ENCODE results near the gene ARHGEF10L.

ARHGEF10L gene

GRCh38 chr1:17687145-17687544 lies 147.6 kb downstream of the ARHGEF10L start:
- DNase-seq, result no peak

GRCh38 chr1:17688217-17688810 lies 148.8 kb downstream of the ARHGEF10L start:
- DNase-seq, result no peak

GRCh38 chr1:17689011-17689410 lies 149.5 kb downstream of the ARHGEF10L start:
- no peak for DNase-seq

- DNase-seq, result no peak
These were observed 151.6 kb downstream of the ARHGEF10L start for GRCh38 chr1:17690906-17691634.

- no peak for DNase-seq
These were observed 153.1 kb downstream of the ARHGEF10L start for GRCh38 chr1:17692645-17693044.

GRCh38 chr1:17696417-17697301 lies 157.2 kb downstream of the ARHGEF10L start:
- no peak for DNase-seq

- DNase-seq, result no peak
These were observed 158.0 kb downstream of the ARHGEF10L start for GRCh38 chr1:17697458-17697857.

GRCh38 chr1:17699581-17699980 lies 160.1 kb downstream of the ARHGEF10L start:
- DNase-seq, result no peak

GRCh38 chr1:17700945-17701810 lies 161.7 kb downstream of the ARHGEF10L start:
- DNase-seq, result no peak

- DNase-seq, result no peak
These were observed 164.7 kb downstream of the ARHGEF10L start for GRCh38 chr1:17704176-17704575.

GRCh38 chr1:17706445-17706844 lies 166.9 kb downstream of the ARHGEF10L start:
- no peak for DNase-seq

GRCh38 chr1:17709981-17710380 lies 170.5 kb downstream of the ARHGEF10L start:
- DNase-seq, result no peak

- DNase-seq, result no peak
These were observed 171.5 kb downstream of the ARHGEF10L start for GRCh38 chr1:17710889-17711576.

- DNase-seq, result no peak
These were observed 172.0 kb downstream of the ARHGEF10L start for GRCh38 chr1:17711577-17711910.

GRCh38 chr1:17711941-17712340 lies 172.4 kb downstream of the ARHGEF10L start:
- no peak for DNase-seq

GRCh38 chr1:17713993-17714392 lies 174.5 kb downstream of the ARHGEF10L start:
- no peak for DNase-seq

GRCh38 chr1:17717594-17718535 lies 178.4 kb downstream of the ARHGEF10L start:
- DNase-seq, result no peak

GRCh38 chr1:17719874-17720273 lies 180.4 kb downstream of the ARHGEF10L start:
- no peak for DNase-seq

GRCh38 chr1:17721444-17721843 lies 181.9 kb downstream of the ARHGEF10L start:
- no peak for DNase-seq

- DNase-seq, result no peak
These were observed 184.2 kb downstream of the ARHGEF10L start for GRCh38 chr1:17723684-17724083.

GRCh38 chr1:17724150-17724549 lies 184.7 kb downstream of the ARHGEF10L start:
- no peak for DNase-seq
